ENCODE results near the gene PCDHGC4.

DNA sequence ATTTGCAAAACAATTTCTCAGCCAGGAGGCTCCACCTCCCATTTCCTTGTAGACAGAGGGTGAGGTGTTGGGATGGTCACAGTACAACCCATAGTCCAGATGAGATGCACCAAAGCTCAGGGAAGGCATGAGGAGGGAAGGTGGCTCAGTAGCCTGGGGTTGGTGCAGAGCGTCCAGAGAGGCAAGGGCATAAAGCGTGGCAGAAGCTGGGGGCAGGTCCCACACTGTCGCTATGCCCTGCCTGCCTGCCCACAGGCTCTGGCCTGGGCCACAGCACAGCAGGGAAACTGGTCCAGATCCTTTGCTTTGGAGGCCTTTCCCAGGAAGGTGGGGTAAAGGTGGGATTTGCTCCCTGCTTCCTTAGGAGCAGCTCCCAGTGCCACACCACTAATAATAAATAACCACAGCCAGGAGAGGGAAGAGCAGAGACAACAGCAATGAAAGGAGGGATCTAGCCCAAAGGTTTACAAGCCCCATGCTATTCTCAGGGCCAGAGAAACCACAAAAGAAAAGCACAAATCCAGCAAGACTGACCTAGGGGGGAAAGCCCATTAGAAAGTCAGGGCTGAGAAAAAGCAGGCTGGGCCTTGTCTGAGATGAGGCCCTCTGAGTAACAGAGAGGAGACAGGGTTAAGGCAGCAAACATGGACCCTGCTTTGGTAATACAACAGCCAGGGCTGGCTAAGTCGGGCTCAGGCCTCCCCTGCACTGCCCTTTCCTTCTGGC is 31.3 kb downstream of the PCDHGC4 start:
- TF ChIP-seq FOXP1 (IDR thresholded peaks at IDR 0.05) (no peak), FOXP1 (CRISPR knock-in tag; IDR thresholded peaks at IDR 0.05) (no peak), ZNF598 (CRISPR knock-in tag; IDR thresholded peaks at IDR 0.05; ENCODE audit: borderline replicate concordance) (no peak), TEAD3 (CRISPR knock-in tag; optimal IDR thresholded peaks at IDR 0.05; ENCODE audit: borderline replicate concordance) (no peak), FOXC1 (CRISPR knock-in tag; IDR thresholded peaks at IDR 0.05; ENCODE audit: borderline replicate concordance) (no peak), SRSF9 (IDR thresholded peaks at IDR 0.05; ENCODE audit: borderline replicate concordance, insufficient read depth, low read depth, low read length, poor library complexity, severe bottlenecking) (no peak), E2F2 (CRISPR knock-in tag; IDR thresholded peaks at IDR 0.05; ENCODE audit: borderline replicate concordance) (no peak), MED8 (CRISPR knock-in tag; IDR thresholded peaks at IDR 0.05; ENCODE audit: insufficient replicate concordance) (no peak), ZFYVE20 (CRISPR knock-in tag; IDR thresholded peaks at IDR 0.05; ENCODE audit: borderline replicate concordance, low read depth) (no peak), CEBPB (IDR thresholded peaks at IDR 0.05; ENCODE audit: borderline replicate concordance, low read depth, low read length) (no peak), CHD2 (IDR thresholded peaks at IDR 0.05; ENCODE audit: low read depth, low read length) (no peak), ATF2 (CRISPR knock-in tag; IDR thresholded peaks at IDR 0.05) (no peak)
- TF ChIP-seq, protein P1, sequence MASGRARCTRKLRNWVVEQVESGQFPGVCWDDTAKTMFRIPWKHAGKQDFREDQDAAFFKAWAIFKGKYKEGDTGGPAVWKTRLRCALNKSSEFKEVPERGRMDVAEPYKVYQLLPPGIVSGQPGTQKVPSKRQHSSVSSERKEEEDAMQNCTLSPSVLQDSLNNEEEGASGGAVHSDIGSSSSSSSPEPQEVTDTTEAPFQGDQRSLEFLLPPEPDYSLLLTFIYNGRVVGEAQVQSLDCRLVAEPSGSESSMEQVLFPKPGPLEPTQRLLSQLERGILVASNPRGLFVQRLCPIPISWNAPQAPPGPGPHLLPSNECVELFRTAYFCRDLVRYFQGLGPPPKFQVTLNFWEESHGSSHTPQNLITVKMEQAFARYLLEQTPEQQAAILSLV (CRISPR knock-in tag; IDR thresholded peaks at IDR 0.05; ENCODE audit: borderline replicate concordance), result no peak

All from HepG2 (cell line).